Loucy (cell line): ENCODE results near the gene NME4.

ENCODE experiments used
- H2AFZ ChIP-seq: fragments of 200-600 bp; sonication (generic); 2 replicates; pipeline ENCODE4 v1.6.0; 2016; ENCODE audit warnings: antibody characterized with exemption, mild to moderate bottlenecking, low read length, moderate library complexity
- H3F3A ChIP-seq: fragments of 200-600 bp; 2 replicates; pipeline ENCODE4 v1.6.0; 2016; ENCODE audit warnings: antibody characterized with exemption, low read depth, mild to moderate bottlenecking
- H3K27me3 ChIP-seq: fragments of 200-600 bp; sonication (generic); 2 replicates; pipeline ENCODE4 v1.6.1; 2014; ENCODE audit warnings: low read length, mild to moderate bottlenecking; ENCODE audit not compliant: insufficient read depth, poor library complexity, severe bottlenecking
- H3K36me3 ChIP-seq: fragments of 200-600 bp; sonication (generic); 2 replicates; pipeline ENCODE4 v1.6.1; 2016; ENCODE audit warnings: low read length; ENCODE audit not compliant: insufficient read depth
- H3K4me1 ChIP-seq: fragments of 200-600 bp; sonication (generic); 2 replicates; pipeline ENCODE4 v1.5.1; 2014; ENCODE audit warnings: low read length, mild to moderate bottlenecking; ENCODE audit not compliant: insufficient read depth, poor library complexity, severe bottlenecking
- H3K4me2 ChIP-seq: fragments of 200-600 bp; sonication (generic); 2 replicates; pipeline ENCODE4 v1.6.0; 2014; ENCODE audit warnings: antibody characterized with exemption, low read length, low read depth, mild to moderate bottlenecking; ENCODE audit not compliant: poor library complexity, severe bottlenecking
- H3K4me3 ChIP-seq: fragments of 200-600 bp; sonication (generic); 2 replicates; pipeline ENCODE4 v1.5.1; 2014; ENCODE audit warnings: low read length, mild to moderate bottlenecking, mixed read lengths; ENCODE audit not compliant: poor library complexity, severe bottlenecking
- H3K79me2 ChIP-seq: fragments of 200-600 bp; sonication (generic); 2 replicates; pipeline ENCODE4 v1.6.1; 2014; ENCODE audit warnings: low read length; ENCODE audit not compliant: insufficient read depth
- H3K9ac ChIP-seq: fragments of 200-600 bp; sonication (generic); 2 replicates; pipeline ENCODE4 v1.6.0; 2014; ENCODE audit warnings: mild to moderate bottlenecking, low read depth, low read length, moderate library complexity; ENCODE audit not compliant: poor library complexity, severe bottlenecking
- H3K9me2 ChIP-seq: fragments of 200-600 bp; sonication (generic); replicated peaks from 2 replicates; pipeline ENCODE4 v1.6.1; 2016; ENCODE audit warnings: low read depth, low read length, mixed read lengths
- H3K9me3 ChIP-seq: fragments of 200-600 bp; sonication (generic); 2 replicates; pipeline ENCODE4 v1.6.1; 2014; ENCODE audit warnings: mild to moderate bottlenecking, antibody characterized with exemption, low read length, low read depth; ENCODE audit not compliant: insufficient read depth
- H4K20me1 ChIP-seq: fragments of 200-600 bp; sonication (generic); 2 replicates; pipeline ENCODE4 v1.6.0; 2014; ENCODE audit warnings: antibody characterized with exemption, low read length, mild to moderate bottlenecking; ENCODE audit not compliant: insufficient read depth, poor library complexity, severe bottlenecking
- CTCF ChIP-seq: fragments of 200-600 bp; sonication (generic); conservative IDR thresholded peaks from 2 replicates; pipeline ENCODE4 v1.5.1; 2014; ENCODE audit warnings: mild to moderate bottlenecking, antibody characterized with exemption, low read length
- EZH2phosphoT487 ChIP-seq: fragments of 200-600 bp; IDR thresholded peaks from 2 replicates; pipeline ENCODE4 v1.6.1; 2018; ENCODE audit warnings: antibody characterized with exemption, mild to moderate bottlenecking, moderate library complexity, borderline replicate concordance

The NME4 gene

GRCh38 chr16:353404-354290 lies 43.4 kb upstream of the NME4 start:
- no peak overlapping the region for H3K4me3 ChIP-seq

GRCh38 chr16:354291-354881 lies 42.6 kb upstream of the NME4 start:
- Histone ChIP-seq H3K36me3 (no peaks in the 10 kb centered on the region), H3K9me2 (no peaks in the 10 kb centered on the region), H3F3A (no peaks in the 10 kb centered on the region), H3K27me3 (no peaks in the 10 kb centered on the region), H3K4me3 (peak overlapping the region; percentile 35), H3K9ac (peak overlapping the region; percentile 58), H3K4me2 (peak overlapping the region; percentile 70), H2AFZ (no peak overlapping the region), H4K20me1 (no peaks in the 10 kb centered on the region), H3K4me1 (peaks cover 27% of the 10 kb centered on the region), H3K79me2 (peaks cover 25% of the 10 kb centered on the region; the same call in 1 of the 2 replicates), H3K9me3 (no peaks in the 10 kb centered on the region)
- TF ChIP-seq CTCF = no peak
- TF ChIP-seq EZH2phosphoT487 = no peak

More at GRCh38 chr16:353404-354290, 43.4 kb upstream of the NME4 start:
- no peak overlapping the region for H3K9ac ChIP-seq
- no peaks in the 10 kb centered on the region for H3K36me3 ChIP-seq
- no peaks in the 10 kb centered on the region for H3K9me3 ChIP-seq
- H3K4me1 ChIP-seq = peaks cover 30% of the 10 kb centered on the region
- TF ChIP-seq EZH2phosphoT487 (no peak), CTCF (no peak)
- H4K20me1 ChIP-seq = no peaks in the 10 kb centered on the region
- no peaks in the 10 kb centered on the region for H3F3A ChIP-seq
- H3K9me2 ChIP-seq = no peaks in the 10 kb centered on the region
- H2AFZ ChIP-seq = no peak overlapping the region
- H3K79me2 ChIP-seq = peaks cover 32% of the 10 kb centered on the region; the same call in 1 of the 2 replicates
- H3K4me2 ChIP-seq = peak overlapping the region; percentile 70
- no peaks in the 10 kb centered on the region for H3K27me3 ChIP-seq

GRCh38 chr16:354971-355461 lies 42.0 kb upstream of the NME4 start:
- Histone ChIP-seq H3K9me2 (no peaks in the 10 kb centered on the region), H3K4me2 (peak overlapping the region; percentile 70)

More at GRCh38 chr16:354971-355461, 42.0 kb upstream of the NME4 start:
- Histone ChIP-seq H3K9me3 (no peaks in the 10 kb centered on the region), H3K9ac (peak overlapping the region; percentile 58), H3K36me3 (no peaks in the 10 kb centered on the region), H3K4me3 (peak overlapping the region; percentile 35), H3K79me2 (peaks cover 19% of the 10 kb centered on the region; the same call in 1 of the 2 replicates), H3F3A (no peaks in the 10 kb centered on the region), H3K4me1 (peaks cover 20% of the 10 kb centered on the region), H4K20me1 (no peaks in the 10 kb centered on the region), H2AFZ (0 out of 2 replicates have a peak overlapping the region, but pooled peaks have one; percentile 64), H3K27me3 (no peaks in the 10 kb centered on the region)
- no peak for TF ChIP-seq CTCF
- no peak for TF ChIP-seq EZH2phosphoT487
